Skeletal muscle satellite cell (primary cell): ENCODE results near the gene NMD3. TPM values are rescaled to one million over a fixed set of nuclear protein-coding genes. Genes with fewer than 3 reads are reported as not detected.
A peak's percentile ranks its signal among the peaks of the same experiment; 100 is the strongest.
"Not testable (repeated sequence)": the region's sequence is repeated elsewhere in the genome, so short reads cannot be mapped to it uniquely, and the experiment has no call there.

Experiments used
- H3K27me3 ChIP-seq: 2 replicates; pipeline ENCODE4 v1.7.0; 2013; ENCODE audit warnings: low read length; ENCODE audit not compliant: control insufficient read depth, insufficient read depth
- H3K36me3 ChIP-seq: 2 replicates; pipeline ENCODE4 v1.7.0; 2013; ENCODE audit warnings: mild to moderate bottlenecking, control low read depth, low read length; ENCODE audit not compliant: insufficient read depth
- H3K4me1 ChIP-seq: 2 replicates; pipeline ENCODE4 v1.7.0; 2013; ENCODE audit warnings: low read length; ENCODE audit not compliant: control insufficient read depth, insufficient read depth
- H3K4me2 ChIP-seq: 2 replicates; pipeline ENCODE4 v1.7.0; 2013; ENCODE audit warnings: mild to moderate bottlenecking, low read length
- H3K4me3 ChIP-seq: 2 replicates; pipeline ENCODE4 v1.7.0; 2013; ENCODE audit warnings: low read length
- H3K9ac ChIP-seq: 2 replicates; pipeline ENCODE4 v1.7.0; 2013; ENCODE audit warnings: mild to moderate bottlenecking, low read depth, low read length, moderate library complexity
- H3K9me3 ChIP-seq: replicated peaks from 2 replicates; pipeline ENCODE4 v1.7.0; 2013; ENCODE audit warnings: mild to moderate bottlenecking, control low read depth, low read length
- total RNA-seq: library from RNA; depleted of rRNA; stranded (reverse); fragments of >200 nt; gene quantifications from 2 replicates; pipeline ENCODE4 v1.2.3, GENCODE V29; 2012; rRNA removed

The NMD3 gene
- total RNA-seq, result 90.9 and 111 TPM in 2 replicates

DNA sequence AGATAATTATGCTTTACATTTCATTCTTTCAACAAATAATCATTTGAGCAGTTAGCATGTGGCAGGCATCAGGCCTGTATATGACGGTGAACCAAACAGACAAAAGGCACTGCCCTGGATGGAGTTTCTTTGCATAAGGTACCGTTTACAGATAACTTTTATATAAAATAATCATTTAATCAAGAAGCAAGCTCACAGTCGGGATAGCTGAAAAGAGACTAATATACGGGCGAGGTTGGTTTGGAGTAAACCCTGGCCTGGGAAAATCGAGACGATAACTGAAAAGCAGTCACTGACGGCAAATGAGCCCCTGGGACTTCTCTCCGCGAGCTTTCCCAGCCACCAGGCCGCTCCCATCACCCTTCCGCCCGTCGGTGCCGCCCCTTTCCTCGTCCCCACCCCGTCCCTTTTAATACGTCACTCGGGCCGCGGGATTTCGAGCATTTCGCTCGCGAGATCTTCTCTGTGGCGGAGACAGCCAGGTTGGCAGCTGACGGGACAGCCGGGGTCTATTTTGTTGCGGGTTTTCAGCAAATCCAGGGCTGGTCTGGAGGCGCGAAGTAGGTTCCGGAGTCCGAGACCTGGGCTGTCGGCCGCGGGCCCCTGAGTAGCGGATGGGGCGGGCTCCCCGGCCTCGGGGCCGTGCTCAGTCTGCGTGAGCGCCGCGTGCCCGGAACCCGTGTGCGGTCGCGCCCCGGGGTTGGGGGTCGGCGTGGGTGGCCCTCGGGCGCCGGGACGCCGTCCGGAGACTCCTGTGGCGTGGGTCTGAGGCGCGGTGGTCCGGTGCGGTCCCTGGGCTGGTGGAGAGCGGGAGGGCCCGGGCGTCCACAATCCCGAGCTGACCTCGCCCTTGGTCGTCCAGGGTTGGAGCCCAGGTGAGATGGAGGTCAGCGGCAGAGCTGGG is at the start of gene NMD3:
NMD3 (plus strand) TSS at position 462 of the 904 bp plus-strand sequence. CDS start 703 bp downstream, outside the sequence.
- Histone ChIP-seq H3K36me3 (peaks cover 11% of the 10 kb centered on the region), H3K9me3 (no peaks in the 10 kb centered on the region), H3K4me3 (peak within 1 kb of the TSS; percentile 89), H3K4me1 (peaks cover 11% of the 10 kb centered on the region), H3K27me3 (no peaks in the 10 kb centered on the region), H3K4me2 (peak within 1 kb of the TSS; percentile 87), H3K9ac (peak within 1 kb of the TSS; percentile 98)

GRCh38 chr3:161171639-161172552 is 49.2 kb upstream of the NMD3 start:
- no peaks in the 10 kb centered on the region for H3K27me3 ChIP-seq
- H3K4me2 ChIP-seq, result no peak overlapping the region
- no peaks in the 10 kb centered on the region for H3K36me3 ChIP-seq
- H3K4me1 ChIP-seq, result peaks cover 14% of the 10 kb centered on the region
- H3K9me3 ChIP-seq, result no peaks in the 10 kb centered on the region
- H3K9ac ChIP-seq, result no peak overlapping the region
- no peak overlapping the region for H3K4me3 ChIP-seq

- H3K4me3 ChIP-seq, result no peak overlapping the region
- peaks cover 14% of the 10 kb centered on the region for H3K4me1 ChIP-seq
- H3K9me3 ChIP-seq, result no peaks in the 10 kb centered on the region
- no peaks in the 10 kb centered on the region for H3K36me3 ChIP-seq
- no peaks in the 10 kb centered on the region for H3K27me3 ChIP-seq
- H3K9ac ChIP-seq, result no peak overlapping the region
- H3K4me2 ChIP-seq, result no peak overlapping the region
Measured at GRCh38 chr3:161175506-161175905, 45.6 kb upstream of the NMD3 start.

DNA sequence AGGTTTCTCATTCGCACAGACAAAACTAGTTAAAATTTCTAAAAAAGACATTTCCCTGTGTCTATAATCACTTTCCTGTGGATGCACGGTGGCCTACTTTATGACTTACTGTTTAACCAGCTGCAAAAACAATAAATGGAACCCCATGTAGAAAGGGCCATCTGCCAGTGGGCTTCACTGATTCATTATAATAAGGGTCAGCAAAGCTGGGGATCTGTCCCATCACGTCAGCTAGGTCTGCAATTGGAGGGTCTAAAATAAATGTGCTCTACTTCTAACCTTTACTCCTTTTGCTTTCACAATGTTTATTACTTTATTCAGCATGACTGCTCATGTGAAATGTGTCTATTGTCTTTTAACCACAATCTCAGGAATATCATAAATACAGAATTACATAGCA is 43.1 kb upstream of the NMD3 start:
- Histone ChIP-seq H3K9ac (no peak overlapping the region), H3K36me3 (no peaks in the 10 kb centered on the region), H3K4me1 (no peaks in the 10 kb centered on the region), H3K4me2 (no peak overlapping the region), H3K9me3 (no peaks in the 10 kb centered on the region), H3K27me3 (no peaks in the 10 kb centered on the region), H3K4me3 (no peak overlapping the region)

- H3K9ac ChIP-seq, H3K36me3 ChIP-seq, H3K27me3 ChIP-seq, H3K9me3 ChIP-seq, H3K4me1 ChIP-seq, H3K4me3 ChIP-seq, H3K4me2 ChIP-seq: not testable (repeated sequence)
Measured at GRCh38 chr3:161181371-161181770, 39.7 kb upstream of the NMD3 start.

DNA sequence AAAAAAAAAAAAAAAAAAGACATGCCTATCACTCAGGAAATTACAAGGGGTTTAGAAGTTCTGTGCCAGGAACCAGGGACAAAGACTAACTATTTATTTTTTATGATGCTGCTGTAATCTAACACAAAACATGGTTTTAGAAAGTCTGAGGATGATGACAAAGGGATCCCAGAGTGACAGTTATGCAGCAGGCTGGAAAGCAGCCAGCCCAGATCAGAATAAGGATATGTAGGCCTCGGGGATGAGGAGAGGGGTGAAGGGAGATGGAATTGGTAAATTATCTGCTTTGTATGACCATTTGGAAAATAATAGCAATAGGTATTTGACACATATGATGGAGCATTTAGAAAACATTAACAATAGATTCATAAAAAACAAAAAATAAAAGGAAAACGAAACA is 34.1 kb upstream of the NMD3 start:
- Histone ChIP-seq H3K4me1 (no peaks in the 10 kb centered on the region), H3K4me3 (no peak overlapping the region), H3K27me3 (no peaks in the 10 kb centered on the region), H3K9ac (no peak overlapping the region), H3K9me3 (no peaks in the 10 kb centered on the region), H3K36me3 (no peaks in the 10 kb centered on the region), H3K4me2 (no peak overlapping the region)

DNA sequence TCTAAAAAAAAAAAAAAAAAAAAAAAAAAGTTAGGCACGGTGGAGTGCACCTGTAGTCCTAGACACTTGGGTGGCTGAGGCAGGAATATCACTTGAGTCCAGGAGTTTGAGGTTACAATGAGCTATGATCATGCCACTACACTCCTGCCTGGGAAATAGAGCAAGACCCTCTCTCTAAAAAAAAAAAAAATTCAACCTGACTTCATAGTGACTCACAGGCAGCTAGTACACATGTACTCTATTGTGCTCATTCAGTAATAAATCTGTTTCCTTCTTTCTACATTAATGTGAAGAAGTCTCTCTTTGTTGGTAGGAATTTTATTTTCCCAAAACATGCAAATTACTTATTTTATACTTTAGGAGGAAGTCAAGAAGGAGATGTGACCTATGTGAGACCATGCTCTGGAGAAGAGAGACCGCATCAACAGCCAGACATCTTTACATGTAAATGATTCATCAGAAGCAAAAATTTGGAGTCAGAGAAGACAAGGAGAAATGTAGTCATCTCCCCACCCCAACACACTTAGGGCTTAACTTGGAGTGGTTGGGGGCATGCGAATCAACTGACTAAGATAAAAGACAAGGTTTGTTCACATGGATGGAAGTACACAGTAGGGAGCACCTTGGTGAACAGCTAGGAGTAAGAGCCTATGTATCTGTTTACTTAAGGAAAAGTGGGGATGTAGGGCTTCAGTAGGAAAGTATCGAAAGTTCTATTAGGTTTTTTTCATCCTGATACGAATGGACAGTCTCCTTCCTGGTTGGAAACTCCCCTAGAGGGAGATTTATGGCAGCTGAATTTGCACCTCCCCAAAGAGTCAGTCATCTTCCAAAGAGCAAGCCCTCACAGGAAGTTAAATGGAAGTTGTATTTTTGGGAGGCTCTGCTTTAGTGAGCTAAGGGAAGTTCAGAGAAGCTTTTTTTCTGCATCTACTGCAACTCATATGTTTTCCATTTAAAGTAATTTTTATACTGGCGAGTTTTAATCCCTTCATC is 23.0 kb upstream of the NMD3 start:
- Histone ChIP-seq H3K27me3 (no peaks in the 10 kb centered on the region), H3K4me1 (peaks cover 3% of the 10 kb centered on the region), H3K9me3 (no peaks in the 10 kb centered on the region), H3K36me3 (no peaks in the 10 kb centered on the region), H3K4me2 (no peak overlapping the region), H3K4me3 (no peak overlapping the region), H3K9ac (no peak overlapping the region)

DNA sequence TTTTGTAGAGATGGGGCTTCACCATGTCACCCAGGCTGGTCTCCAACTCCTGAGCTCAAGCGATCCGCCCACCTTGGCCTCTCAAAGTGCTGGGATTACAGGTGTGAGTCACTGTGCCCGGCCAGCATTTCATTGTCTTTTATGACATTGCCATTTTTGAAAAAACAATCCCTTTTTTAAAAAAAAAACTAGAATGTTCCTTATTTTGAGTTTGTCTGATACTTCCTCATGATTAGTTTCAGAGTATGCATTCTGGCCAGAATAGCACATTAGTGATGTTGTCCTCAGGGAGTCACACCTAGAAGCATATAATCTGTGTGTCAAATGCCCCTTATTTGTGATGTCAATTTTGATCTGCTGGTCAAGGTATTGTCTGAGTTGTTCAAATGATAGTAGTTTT is 21.2 kb upstream of the NMD3 start:
- no peaks in the 10 kb centered on the region for H3K27me3 ChIP-seq
- H3K4me1 ChIP-seq, result peaks cover 3% of the 10 kb centered on the region
- no peaks in the 10 kb centered on the region for H3K36me3 ChIP-seq
- no peak overlapping the region for H3K4me2 ChIP-seq
- H3K9me3 ChIP-seq, result no peaks in the 10 kb centered on the region
- H3K4me3 ChIP-seq, result no peak overlapping the region
- H3K9ac ChIP-seq, result no peak overlapping the region

DNA sequence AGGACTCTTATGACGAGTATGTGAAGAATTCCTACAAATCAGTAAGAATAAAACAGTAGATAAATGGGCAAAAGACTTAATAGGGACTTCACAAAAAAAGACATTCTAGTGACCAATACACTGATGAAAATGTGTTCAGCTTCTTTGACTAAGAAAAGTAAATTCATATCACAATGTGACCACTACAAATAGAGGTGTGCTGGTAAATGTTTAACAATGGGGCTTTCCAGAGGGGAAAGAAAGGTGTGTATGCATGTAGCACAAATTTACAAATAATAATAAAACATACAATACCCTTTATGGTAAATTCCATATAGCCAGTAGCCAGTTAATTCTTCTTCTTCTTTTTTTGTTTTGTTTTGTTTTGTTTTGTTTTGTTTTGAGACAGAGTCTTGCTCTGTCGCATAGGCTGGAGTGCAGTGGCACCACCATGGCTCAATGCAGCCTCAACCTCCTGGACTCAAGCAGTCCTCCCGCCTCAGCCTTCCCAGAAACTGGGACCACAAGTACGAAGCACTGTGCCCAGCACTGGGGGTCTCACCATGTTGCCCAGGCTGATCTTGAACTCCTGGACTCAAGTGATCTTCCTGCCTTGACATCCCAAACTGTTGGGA is 17.5 kb upstream of the NMD3 start:
- Histone ChIP-seq H3K4me2 (no peak overlapping the region), H3K4me3 (no peak overlapping the region), H3K9me3 (no peaks in the 10 kb centered on the region), H3K27me3 (no peaks in the 10 kb centered on the region), H3K36me3 (no peaks in the 10 kb centered on the region), H3K4me1 (no peaks in the 10 kb centered on the region), H3K9ac (no peak overlapping the region)

DNA sequence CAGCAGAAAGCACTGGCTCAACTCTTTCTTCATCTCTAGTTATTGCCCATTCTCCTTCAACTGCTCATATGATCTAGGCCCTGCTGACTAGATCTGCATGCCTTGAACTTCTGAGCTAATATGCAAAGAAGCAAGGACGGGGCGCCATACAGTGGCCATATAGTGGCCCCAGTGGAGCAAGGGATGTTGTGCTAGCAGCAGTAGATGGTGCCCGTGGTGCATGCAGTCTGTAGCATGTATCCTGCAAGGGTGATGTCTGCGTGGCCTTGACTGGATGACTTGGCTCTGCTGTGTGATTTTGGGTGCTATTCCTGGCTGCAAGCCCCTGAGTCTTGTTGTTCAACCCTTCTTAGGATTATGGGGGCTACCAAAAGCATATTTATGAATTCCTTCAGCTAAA is 12.2 kb upstream of the NMD3 start:
- Histone ChIP-seq H3K36me3 (no peaks in the 10 kb centered on the region), H3K9me3 (no peaks in the 10 kb centered on the region), H3K4me1 (no peaks in the 10 kb centered on the region), H3K4me3 (no peak overlapping the region), H3K4me2 (no peak overlapping the region), H3K9ac (no peak overlapping the region), H3K27me3 (no peaks in the 10 kb centered on the region)
